GM18909 (cell line): Measurements from ENCODE around the gene DGKI.

Experiments
- ATAC-seq: cut with Tn5 transposase; IDR thresholded peaks from one replicate; pipeline ENCODE4 v1.9.1; 2021; ENCODE audit warnings: mild to moderate bottlenecking; ENCODE audit not compliant: unreplicated experiment, poor library complexity

DGKI gene

GRCh38 chr7:137579913-137580640 is 266.7 kb downstream of the DGKI start:
- ATAC-seq, result no peak

- no peak for ATAC-seq
Observed at GRCh38 chr7:137578541-137578940, 268.2 kb downstream of the DGKI start.

DNA sequence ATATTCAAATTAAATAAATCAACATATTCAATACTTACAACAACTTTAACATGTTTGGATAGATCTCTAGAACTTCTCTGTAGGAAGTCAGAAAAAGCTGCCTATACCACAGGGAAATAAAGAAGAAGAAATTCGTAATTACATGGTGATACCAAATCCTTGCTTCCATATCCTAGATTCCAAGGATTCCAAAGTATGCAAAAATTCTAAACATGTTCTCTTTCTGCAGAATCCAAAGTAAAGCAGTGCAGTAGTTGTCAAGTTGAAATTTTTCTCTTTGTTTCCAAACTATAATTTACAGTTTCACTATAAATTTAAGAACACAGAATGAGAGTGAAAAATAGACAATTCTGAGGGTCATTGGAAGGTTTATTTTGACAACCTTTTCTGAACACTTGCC is 269.6 kb downstream of the DGKI start:
- ATAC-seq, result no peak

DNA sequence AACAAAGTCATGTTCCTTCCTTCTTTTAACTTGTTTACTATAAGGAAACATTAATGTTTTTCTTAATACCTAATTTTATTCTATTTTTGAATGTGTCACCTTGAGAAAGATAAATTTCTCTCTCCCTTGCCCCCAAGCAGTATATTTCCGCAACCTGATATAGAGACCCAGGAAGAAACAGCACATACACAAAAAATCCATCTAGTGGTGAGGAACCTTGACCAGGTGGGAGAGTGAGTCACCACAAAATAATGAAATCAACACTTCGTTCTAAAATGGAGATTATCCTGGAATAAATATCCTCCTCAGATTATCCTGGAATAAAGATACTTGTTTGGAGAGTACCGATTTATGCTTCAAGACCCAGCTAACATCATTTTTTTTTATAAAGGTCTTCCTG is 270.3 kb downstream of the DGKI start:
- no peak for ATAC-seq

GRCh38 chr7:137574812-137575211 is 272.0 kb downstream of the DGKI start:
- ATAC-seq, result no peak

GRCh38 chr7:137572056-137572784 is 274.6 kb downstream of the DGKI start:
- no peak for ATAC-seq

GRCh38 chr7:137564677-137565076 is 282.1 kb downstream of the DGKI start:
- no peak for ATAC-seq

DNA sequence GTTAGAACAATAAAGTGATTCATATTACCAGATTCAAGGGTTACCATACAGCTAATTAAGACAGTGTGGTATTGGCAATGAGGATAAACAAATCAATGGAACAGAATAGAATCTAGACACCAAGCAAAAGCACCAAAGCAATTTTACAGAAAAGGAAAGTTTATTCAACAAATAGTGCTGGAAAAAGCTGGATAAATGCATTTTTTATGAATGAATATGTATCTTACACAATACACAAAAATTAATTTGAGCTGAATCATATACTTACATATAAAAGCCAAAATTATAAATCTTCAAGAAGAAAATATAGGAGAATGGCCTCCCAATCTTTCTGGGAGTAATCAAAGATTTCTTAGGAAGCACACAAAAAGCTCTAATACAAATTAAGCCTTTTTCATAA is 282.8 kb downstream of the DGKI start:
- ATAC-seq, result no peak

- no peak for ATAC-seq
Observed at GRCh38 chr7:137547485-137547884, 299.3 kb downstream of the DGKI start.

DNA sequence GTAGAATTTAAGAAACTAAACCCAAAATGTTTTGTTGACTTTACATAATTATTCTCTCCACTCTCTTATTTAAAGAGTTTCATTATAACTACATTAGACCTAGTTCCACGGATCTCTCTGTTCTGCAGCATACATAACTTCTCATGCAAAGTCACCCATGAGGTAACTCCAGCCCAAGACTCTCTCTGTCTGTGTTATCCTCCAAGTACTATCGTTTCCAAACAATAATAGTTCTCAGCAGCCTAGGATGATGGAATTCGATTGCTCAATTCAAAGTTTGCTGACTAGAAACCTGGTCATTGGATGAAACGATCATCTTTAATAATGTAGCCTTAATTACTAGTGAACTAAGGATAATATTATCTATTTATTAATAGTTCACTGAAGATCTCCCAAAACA is 300.1 kb downstream of the DGKI start:
- ATAC-seq, result no peak

DNA sequence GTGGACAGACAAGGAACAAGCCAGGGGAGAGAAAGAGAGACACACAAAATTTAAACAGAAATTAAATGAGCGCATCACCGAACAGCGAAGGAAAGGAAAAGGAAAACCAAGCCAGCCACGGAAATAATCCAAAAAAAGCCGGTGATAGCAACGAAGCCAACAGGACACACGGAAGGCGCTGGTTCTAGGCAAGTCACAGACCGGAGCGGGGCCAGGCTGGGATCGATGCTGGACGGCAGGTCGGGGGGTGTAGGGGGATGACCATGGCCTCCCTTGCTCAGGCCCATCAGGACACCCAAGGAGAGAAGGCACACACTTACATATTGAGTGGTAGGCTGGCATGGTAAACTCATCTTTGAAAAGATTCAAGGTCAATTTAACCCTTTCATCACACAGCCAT is 300.8 kb downstream of the DGKI start:
- no peak for ATAC-seq

DNA sequence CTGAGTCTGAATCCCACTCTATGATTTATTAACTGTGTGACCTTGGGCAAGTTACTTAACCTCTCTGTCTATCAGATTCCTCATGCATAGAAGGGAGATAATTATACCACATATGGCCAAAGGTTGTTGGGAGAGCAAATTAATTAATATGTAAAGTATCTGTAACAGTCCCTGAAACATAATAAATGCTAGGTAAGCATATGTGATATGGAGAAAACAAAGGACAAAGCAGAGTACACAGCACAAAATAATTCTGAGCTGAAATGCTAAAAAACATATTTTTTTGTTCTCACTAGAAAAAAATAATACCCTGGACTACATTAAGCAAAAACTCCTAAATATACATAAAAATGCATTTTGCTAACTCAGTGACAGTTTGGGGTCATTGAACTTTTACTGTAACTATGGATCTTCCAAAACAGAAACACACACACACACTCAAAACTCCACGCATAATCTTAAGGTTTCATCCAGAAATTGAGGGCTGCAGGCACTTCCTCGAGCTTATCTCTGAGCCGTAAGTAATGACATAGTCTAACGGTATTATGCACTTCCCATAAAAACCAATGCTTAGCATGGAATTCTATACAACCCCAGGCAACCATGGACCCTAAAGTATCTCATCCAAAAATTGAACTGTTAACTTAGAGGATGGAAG is 301.6 kb downstream of the DGKI start:
- ATAC-seq, result no peak

- ATAC-seq, result no peak
Observed at GRCh38 chr7:137544453-137545058, 302.2 kb downstream of the DGKI start.

GRCh38 chr7:137539111-137539715 is 307.6 kb downstream of the DGKI start:
- ATAC-seq, result no peak

DNA sequence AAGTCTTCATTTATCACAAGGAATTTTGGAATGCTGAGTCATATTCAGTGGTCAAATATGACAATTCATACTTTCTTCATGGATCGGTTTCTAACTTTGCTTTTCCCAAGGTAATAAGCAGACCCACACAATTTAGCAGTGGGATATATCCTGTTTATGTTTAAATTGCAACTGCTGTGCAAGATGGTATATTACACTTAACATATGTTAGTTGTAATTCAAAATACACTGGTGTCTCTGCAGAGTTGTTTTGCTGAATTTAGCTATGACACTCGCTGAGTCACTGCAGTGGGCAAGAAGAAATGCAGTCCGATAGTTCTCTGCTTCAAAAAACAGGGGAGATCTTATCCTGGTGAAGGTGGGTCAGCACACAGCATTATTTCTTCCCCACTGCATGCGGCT is 308.4 kb downstream of the DGKI start:
- no peak for ATAC-seq

DNA sequence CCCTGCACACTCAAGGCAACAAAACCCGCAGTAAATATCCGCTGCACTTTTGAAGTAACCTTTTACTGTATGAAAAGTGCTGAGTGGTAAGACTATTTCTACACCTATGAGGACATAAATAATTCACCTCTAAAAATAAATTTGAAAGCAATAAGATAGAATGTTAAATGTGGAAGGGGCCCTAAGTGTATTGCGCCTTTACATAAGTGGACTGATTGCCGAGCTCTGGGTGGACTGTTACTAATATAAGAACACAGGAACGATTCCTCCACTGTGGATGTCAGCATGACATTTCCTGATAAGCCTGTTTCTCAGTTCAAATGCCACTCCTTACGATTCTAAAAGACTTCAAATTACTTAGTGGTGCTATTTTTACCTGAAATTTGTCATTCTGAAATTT is 311.2 kb downstream of the DGKI start:
- no peak for ATAC-seq

DNA sequence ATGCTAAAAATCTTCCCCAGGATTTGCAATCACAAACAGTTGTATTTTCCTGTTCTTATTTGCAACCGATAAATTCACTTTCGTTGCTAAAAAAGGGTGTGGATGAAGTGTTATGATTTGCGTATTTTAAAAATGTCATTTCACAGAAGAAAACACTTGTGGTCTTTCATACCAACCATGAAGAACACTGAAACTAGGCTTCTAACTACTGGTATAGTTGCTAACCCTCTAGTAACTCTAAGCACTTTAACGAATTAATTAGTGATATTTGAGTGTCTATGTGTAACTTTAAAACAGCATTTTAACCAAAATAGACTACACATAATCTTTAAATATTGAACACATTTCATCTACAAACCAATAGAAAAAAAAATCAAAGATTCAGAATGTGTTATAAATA is 315.1 kb downstream of the DGKI start:
- ATAC-seq, result no peak

DNA sequence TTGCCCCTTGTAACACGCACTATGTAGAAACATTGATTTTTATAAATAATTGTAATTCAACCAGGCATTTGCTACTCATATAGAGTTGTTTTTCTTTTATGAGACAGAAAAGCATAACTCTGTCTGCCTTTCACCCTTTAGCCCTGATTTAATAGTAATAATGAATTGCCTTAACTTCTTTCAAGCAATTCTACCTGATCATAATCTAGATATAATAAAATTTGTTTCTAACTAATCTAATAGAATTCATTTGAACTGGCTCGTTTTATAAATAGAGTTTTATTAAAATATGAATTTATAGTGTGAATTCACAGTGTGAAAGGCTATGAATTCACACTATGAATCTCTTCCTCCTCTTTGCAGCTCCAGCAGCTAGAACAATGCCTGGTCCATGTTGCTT is 319.1 kb downstream of the DGKI start:
- no peak for ATAC-seq

- no peak for ATAC-seq
Observed at GRCh38 chr7:137523171-137523570, 323.6 kb downstream of the DGKI start.

- ATAC-seq, result no peak
Observed at GRCh38 chr7:137521451-137521850, 325.3 kb downstream of the DGKI start.

- no peak for ATAC-seq
Observed at GRCh38 chr7:137519947-137520346, 326.8 kb downstream of the DGKI start.
